Metanephros (tissue), 1 donor: ENCODE measurements around the gene SCRT2. TPM values are rescaled to one million over a fixed set of nuclear protein-coding genes. Genes with fewer than 3 reads are reported as not detected.

Experiments used
- total RNA-seq: library from RNA; depleted of rRNA; stranded (reverse); fragments of >200 nt; gene quantifications from one replicate; pipeline ENCODE4 v1.2.3, GENCODE V29; 2014

SCRT2 gene
- total RNA-seq: not detected

GRCh38 chr20:675453-676314 is at the start of gene SCRT2:
TSS of gene SCRT2 (minus strand) at chr20:675802. CDS start at chr20:675601, 201 bp downstream.

GRCh38 chr20:653110-653589 is 22.5 kb downstream of the SCRT2 start, which contains the start of gene SRXN1:
TSS of gene SRXN1 (minus strand) at chr20:653200. CDS start at chr20:653185, 15 bp downstream.

Other genes starting within 250 kb of the SCRT2 start
- 30.1 TPM for gene TBC1D20, start 213.3 kb downstream of the SCRT2 start, total RNA-seq
- 133 TPM for gene CSNK2A1, start 132.0 kb downstream of the SCRT2 start, total RNA-seq
- gene TCF15, start 65.5 kb downstream of the SCRT2 start, total RNA-seq: 2.0 TPM
- gene SRXN1, start 22.6 kb downstream of the SCRT2 start, total RNA-seq: 12.4 TPM
- 4.3 TPM for gene SLC52A3, start 92.7 kb upstream of the SCRT2 start, total RNA-seq
- 11.6 TPM for gene FAM110A, start 157.9 kb upstream of the SCRT2 start, total RNA-seq
- gene ANGPT4, start 240.5 kb upstream of the SCRT2 start, total RNA-seq: 0.12 TPM